Measurements from ENCODE around the gene TACR1.

The TACR1 gene

GRCh38 chr2:75068546-75068945 lies 130.8 kb downstream of the TACR1 start:
- no peak for DNase-seq (ENCODE audit: low spot score)
- TF ChIP-seq CTCF (IDR thresholded peaks at IDR 0.05; ENCODE audit: poor library complexity, severe bottlenecking), result no peak

GRCh38 chr2:75067506-75067905 lies 131.8 kb downstream of the TACR1 start:
- Histone ChIP-seq H3K4me3 (ENCODE audit: severe bottlenecking) (no peak overlapping the region), H3K27ac (ENCODE audit: poor library complexity, severe bottlenecking) (no peak overlapping the region), H3K36me3 (ENCODE audit: low read depth) (no peaks in the 10 kb centered on the region), H3K27me3 (ENCODE audit: insufficient read depth, poor library complexity, severe bottlenecking) (no peaks in the 10 kb centered on the region), H3K9me3 (ENCODE audit: severe bottlenecking) (no peaks in the 10 kb centered on the region), H3K4me1 (ENCODE audit: insufficient read depth, poor library complexity, severe bottlenecking) (no peaks in the 10 kb centered on the region)
- no peak for DNase-seq (ENCODE audit: low spot score)
- no peak for TF ChIP-seq CTCF (IDR thresholded peaks at IDR 0.05; ENCODE audit: poor library complexity, severe bottlenecking)
- ATAC-seq (ENCODE audit: low read depth), result no peak

More at GRCh38 chr2:75068546-75068945, 130.8 kb downstream of the TACR1 start:
- Histone ChIP-seq H3K36me3 (ENCODE audit: low read depth) (no peaks in the 10 kb centered on the region), H3K27ac (ENCODE audit: poor library complexity, severe bottlenecking) (no peak overlapping the region), H3K4me3 (ENCODE audit: severe bottlenecking) (no peak overlapping the region), H3K9me3 (ENCODE audit: severe bottlenecking) (no peaks in the 10 kb centered on the region), H3K4me1 (ENCODE audit: insufficient read depth, poor library complexity, severe bottlenecking) (no peaks in the 10 kb centered on the region), H3K27me3 (ENCODE audit: insufficient read depth, poor library complexity, severe bottlenecking) (no peaks in the 10 kb centered on the region)
- ATAC-seq (ENCODE audit: low read depth), result no peak

- Histone ChIP-seq H3K27me3 (ENCODE audit: insufficient read depth, poor library complexity, severe bottlenecking) (no peaks in the 10 kb centered on the region), H3K4me1 (ENCODE audit: insufficient read depth, poor library complexity, severe bottlenecking) (no peaks in the 10 kb centered on the region), H3K9me3 (ENCODE audit: severe bottlenecking) (no peaks in the 10 kb centered on the region), H3K27ac (ENCODE audit: poor library complexity, severe bottlenecking) (no peak overlapping the region), H3K36me3 (ENCODE audit: low read depth) (no peaks in the 10 kb centered on the region), H3K4me3 (ENCODE audit: severe bottlenecking) (no peak overlapping the region)
- no peak for ATAC-seq (ENCODE audit: low read depth)
- DNase-seq (ENCODE audit: low spot score), result no peak
- no peak for TF ChIP-seq CTCF (IDR thresholded peaks at IDR 0.05; ENCODE audit: poor library complexity, severe bottlenecking)
Measured at GRCh38 chr2:75066121-75066902, 133.0 kb downstream of the TACR1 start.

GRCh38 chr2:75065402-75066008 lies 133.8 kb downstream of the TACR1 start:
- H3K27ac ChIP-seq (ENCODE audit: poor library complexity, severe bottlenecking), result no peak overlapping the region
- H3K36me3 ChIP-seq (ENCODE audit: low read depth), result no peaks in the 10 kb centered on the region
- no peak overlapping the region for H3K4me3 ChIP-seq (ENCODE audit: severe bottlenecking)
- DNase-seq (ENCODE audit: low spot score) (no peak), ATAC-seq (ENCODE audit: low read depth) (peak; percentile 42)
- H3K27me3 ChIP-seq (ENCODE audit: insufficient read depth, poor library complexity, severe bottlenecking), result no peaks in the 10 kb centered on the region
- H3K4me1 ChIP-seq (ENCODE audit: insufficient read depth, poor library complexity, severe bottlenecking), result no peaks in the 10 kb centered on the region
- TF ChIP-seq CTCF (IDR thresholded peaks at IDR 0.05; ENCODE audit: poor library complexity, severe bottlenecking), result no peak
- no peaks in the 10 kb centered on the region for H3K9me3 ChIP-seq (ENCODE audit: severe bottlenecking)
